ENCODE results near the gene HAP1. TPM values are rescaled to one million over a fixed set of nuclear protein-coding genes. Genes with fewer than 3 reads are reported as not detected.
A peak's percentile ranks its signal among the peaks of the same experiment; 100 is the strongest.

HAP1 gene
- total and polyA plus RNA-seq, 4 donors: under 0.01 to 0.05 (median 0.03) TPM

GRCh38 chr17:41775394-41776226, 41.2 kb upstream of the HAP1 start (continued):
- TF ChIP-seq RXRA (IDR thresholded peaks at IDR 0.05) (no peak), SP1 (IDR thresholded peaks at IDR 0.05) (no peak)

DNA sequence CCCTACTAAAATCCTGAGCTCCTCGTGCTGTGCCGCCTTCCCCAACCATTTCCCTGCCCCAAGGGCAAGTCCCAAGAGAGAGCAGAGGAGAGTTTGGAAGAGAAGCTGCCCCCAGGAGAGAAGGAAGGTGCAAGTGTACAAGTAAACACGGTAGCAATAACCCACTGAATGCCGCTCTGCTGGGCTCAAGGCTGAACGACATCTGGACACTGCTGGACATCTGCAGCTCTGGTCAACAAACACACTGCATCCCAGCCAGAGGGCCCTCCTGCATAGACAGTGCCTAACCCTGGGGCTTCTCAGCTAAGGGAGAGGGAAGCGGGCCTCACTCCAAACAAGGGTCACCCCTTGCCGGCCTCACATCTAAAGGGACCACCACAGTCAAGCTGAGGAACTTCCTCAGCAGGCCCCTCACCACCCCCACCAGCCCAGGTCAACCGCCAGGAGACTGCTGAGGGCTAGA, 39.3 kb upstream of the HAP1 start:
- H3K36me3 ChIP-seq (ENCODE audit: control insufficient read depth in 4 of 4, insufficient read depth in 3 of 4, low read depth in 1 of 4, low read length in 3 of 4): peaks cover 2 to 10% (median 5%) of the 10 kb centered on the region in 4 donors
- no peak overlapping the region for H3K9ac ChIP-seq (ENCODE audit: low read depth in 1 of 2, low read length in 2 of 2)
- H3K4me1 ChIP-seq (ENCODE audit: control insufficient read depth in 4 of 4, insufficient read depth in 4 of 4, low read length in 3 of 4): peaks cover 23 to 76% (median 58%) of the 10 kb centered on the region in 4 donors
- H3K27me3 ChIP-seq (ENCODE audit: control insufficient read depth in 4 of 4, insufficient read depth in 4 of 4, low read length in 3 of 4): no peaks in the 10 kb centered on the region
- no peak overlapping the region for H3K4me3 ChIP-seq (ENCODE audit: low read depth in 1 of 3, low read length in 3 of 3)
- peak overlapping the region; percentile 81 to 83 for H3K27ac ChIP-seq (ENCODE audit: low read depth in 1 of 2, low read length in 2 of 2)
- H3K9me3 ChIP-seq (ENCODE audit: control insufficient read depth in 4 of 4, low read length in 3 of 4): no peaks in the 10 kb centered on the region
- 61% methylated on average over 8 of the region's 8 CpGs for WGBS
- DNase-seq (ENCODE audit: low spot score): no peak
- TF ChIP-seq, protein P1, sequence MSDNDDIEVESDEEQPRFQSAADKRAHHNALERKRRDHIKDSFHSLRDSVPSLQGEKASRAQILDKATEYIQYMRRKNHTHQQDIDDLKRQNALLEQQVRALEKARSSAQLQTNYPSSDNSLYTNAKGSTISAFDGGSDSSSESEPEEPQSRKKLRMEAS (IDR thresholded peaks at IDR 0.05): no peak
- TF ChIP-seq, protein P2, sequence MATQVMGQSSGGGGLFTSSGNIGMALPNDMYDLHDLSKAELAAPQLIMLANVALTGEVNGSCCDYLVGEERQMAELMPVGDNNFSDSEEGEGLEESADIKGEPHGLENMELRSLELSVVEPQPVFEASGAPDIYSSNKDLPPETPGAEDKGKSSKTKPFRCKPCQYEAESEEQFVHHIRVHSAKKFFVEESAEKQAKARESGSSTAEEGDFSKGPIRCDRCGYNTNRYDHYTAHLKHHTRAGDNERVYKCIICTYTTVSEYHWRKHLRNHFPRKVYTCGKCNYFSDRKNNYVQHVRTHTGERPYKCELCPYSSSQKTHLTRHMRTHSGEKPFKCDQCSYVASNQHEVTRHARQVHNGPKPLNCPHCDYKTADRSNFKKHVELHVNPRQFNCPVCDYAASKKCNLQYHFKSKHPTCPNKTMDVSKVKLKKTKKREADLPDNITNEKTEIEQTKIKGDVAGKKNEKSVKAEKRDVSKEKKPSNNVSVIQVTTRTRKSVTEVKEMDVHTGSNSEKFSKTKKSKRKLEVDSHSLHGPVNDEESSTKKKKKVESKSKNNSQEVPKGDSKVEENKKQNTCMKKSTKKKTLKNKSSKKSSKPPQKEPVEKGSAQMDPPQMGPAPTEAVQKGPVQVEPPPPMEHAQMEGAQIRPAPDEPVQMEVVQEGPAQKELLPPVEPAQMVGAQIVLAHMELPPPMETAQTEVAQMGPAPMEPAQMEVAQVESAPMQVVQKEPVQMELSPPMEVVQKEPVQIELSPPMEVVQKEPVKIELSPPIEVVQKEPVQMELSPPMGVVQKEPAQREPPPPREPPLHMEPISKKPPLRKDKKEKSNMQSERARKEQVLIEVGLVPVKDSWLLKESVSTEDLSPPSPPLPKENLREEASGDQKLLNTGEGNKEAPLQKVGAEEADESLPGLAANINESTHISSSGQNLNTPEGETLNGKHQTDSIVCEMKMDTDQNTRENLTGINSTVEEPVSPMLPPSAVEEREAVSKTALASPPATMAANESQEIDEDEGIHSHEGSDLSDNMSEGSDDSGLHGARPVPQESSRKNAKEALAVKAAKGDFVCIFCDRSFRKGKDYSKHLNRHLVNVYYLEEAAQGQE (IDR thresholded peaks at IDR 0.05): no peak
- TF ChIP-seq HNF4A (conservative IDR thresholded peaks at IDR 0.05): no peak
- TF ChIP-seq NR2F2 (IDR thresholded peaks at IDR 0.05): no peak
- TF ChIP-seq FOXA1 (IDR thresholded peaks at IDR 0.05): no peak
- TF ChIP-seq SP1 (IDR thresholded peaks at IDR 0.05): no peak
- TF ChIP-seq RXRA (IDR thresholded peaks at IDR 0.05): no peak
- TF ChIP-seq GABPA (IDR thresholded peaks at IDR 0.05 in 1 of 2, conservative IDR thresholded peaks at IDR 0.05 in 1 of 2): no peak
- TF ChIP-seq, protein P3, sequence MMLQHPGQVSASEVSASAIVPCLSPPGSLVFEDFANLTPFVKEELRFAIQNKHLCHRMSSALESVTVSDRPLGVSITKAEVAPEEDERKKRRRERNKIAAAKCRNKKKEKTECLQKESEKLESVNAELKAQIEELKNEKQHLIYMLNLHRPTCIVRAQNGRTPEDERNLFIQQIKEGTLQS (IDR thresholded peaks at IDR 0.05): no peak
- TF ChIP-seq TAF1 (conservative IDR thresholded peaks at IDR 0.05): no peak
- no peak for TF ChIP-seq YY1 (IDR thresholded peaks at IDR 0.05)
- no peak for TF ChIP-seq FOXA2 (IDR thresholded peaks at IDR 0.05)
- TF ChIP-seq, protein P4, sequence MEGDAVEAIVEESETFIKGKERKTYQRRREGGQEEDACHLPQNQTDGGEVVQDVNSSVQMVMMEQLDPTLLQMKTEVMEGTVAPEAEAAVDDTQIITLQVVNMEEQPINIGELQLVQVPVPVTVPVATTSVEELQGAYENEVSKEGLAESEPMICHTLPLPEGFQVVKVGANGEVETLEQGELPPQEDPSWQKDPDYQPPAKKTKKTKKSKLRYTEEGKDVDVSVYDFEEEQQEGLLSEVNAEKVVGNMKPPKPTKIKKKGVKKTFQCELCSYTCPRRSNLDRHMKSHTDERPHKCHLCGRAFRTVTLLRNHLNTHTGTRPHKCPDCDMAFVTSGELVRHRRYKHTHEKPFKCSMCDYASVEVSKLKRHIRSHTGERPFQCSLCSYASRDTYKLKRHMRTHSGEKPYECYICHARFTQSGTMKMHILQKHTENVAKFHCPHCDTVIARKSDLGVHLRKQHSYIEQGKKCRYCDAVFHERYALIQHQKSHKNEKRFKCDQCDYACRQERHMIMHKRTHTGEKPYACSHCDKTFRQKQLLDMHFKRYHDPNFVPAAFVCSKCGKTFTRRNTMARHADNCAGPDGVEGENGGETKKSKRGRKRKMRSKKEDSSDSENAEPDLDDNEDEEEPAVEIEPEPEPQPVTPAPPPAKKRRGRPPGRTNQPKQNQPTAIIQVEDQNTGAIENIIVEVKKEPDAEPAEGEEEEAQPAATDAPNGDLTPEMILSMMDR (IDR thresholded peaks at IDR 0.05; ENCODE audit: low read depth, low read length, missing input control): no peak
- no peak for TF ChIP-seq HNF4G (IDR thresholded peaks at IDR 0.05)
- TF ChIP-seq ZBTB33 (IDR thresholded peaks at IDR 0.05): no peak

Measured in liver (tissue), 9 donors.